HG03025 (cell line): ENCODE results near the gene DOLPP1.

Experiments used
- ATAC-seq: cut with Tn5 transposase; IDR thresholded peaks from one replicate; pipeline ENCODE4 v1.9.1; 2021; ENCODE audit warnings: mild to moderate bottlenecking, moderate library complexity; ENCODE audit not compliant: unreplicated experiment, low FRiP score

The DOLPP1 gene

GRCh38 chr9:129093602-129094386, 12.9 kb downstream of the DOLPP1 start:
- no peak for ATAC-seq

DNA sequence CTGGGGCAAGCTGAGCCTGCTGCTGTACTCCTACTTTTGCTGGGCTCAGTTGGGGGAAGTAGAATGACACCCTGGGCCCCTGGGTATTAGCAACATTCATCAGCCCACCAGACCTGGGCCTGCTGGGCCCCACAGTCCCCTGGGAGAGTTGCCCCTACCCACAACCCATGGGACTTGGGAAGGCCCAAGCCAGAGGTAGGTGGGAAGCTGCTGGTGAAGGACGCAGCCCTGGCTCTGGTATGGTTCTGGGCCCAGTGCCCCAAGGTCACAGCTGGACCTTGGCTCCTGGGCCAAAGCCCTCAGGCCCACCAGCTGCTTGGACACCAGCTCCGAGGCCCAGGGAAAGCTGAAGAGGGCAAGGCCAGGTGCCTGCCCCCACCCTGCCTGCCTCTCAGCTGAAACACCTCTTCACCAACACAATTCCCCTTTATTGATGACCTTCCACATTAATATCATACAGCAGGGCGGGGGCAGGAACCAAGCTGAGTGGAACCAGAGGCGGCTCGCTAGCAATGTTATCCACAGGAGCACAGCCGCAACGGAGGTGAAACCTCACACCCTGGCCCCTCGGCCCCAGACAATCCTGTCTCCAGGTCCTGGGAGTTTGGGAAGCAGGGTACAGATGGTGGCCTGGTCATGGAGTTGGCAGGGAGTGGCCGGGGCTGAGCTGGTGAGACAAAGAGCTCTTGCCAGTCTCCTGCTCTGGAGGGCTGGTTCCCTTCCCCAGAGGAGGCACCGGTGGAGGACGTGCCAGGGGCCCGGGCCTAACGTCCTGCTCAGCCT, 13.7 kb downstream of the DOLPP1 start:
- no peak for ATAC-seq

DNA sequence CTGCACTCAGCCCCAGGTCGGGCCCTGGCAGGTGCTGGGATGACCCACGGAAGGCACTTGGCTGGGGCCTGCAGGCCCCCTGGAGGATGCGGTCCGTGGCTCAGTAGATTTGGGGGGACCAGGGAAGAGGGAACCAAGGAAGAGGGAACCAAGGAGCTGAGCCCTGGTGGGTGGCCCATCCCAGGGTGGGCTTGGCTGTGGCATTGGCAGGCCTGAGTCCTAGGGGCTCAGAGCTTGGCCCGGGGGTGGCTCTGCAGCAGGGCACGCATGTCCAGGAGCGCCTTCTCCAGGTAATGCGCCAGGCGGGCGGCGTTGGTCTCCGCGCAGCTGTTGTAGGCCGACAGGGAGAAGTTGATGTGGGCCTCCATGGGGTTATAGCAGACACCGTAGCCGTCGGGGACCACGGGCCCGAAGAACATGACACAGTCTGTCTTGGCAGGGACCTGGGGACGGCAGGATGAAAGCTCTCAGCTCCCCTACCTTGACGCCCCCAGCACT, 14.3 kb downstream of the DOLPP1 start:
- no peak for ATAC-seq

DNA sequence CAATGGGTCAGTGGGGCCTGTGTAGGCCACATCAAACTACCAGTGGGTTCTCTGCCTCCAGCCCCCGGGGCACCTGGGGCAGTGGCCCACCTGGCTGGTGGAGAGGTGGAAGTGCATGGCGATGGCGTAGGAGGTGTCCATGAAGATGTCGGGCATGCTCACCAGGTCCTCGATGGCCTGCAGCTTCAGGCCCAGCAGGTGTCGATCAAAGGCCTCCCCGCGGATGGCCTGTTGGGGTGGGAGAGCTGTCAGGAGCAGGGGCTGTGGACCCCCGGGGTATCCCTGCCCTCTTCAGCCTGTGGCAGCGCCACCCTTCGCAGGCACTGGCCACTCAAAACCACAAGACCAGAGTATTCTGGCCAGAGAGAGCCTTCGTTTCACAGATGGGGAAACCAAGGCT, 15.0 kb downstream of the DOLPP1 start:
- no peak for ATAC-seq

GRCh38 chr9:129097671-129098306, 16.9 kb downstream of the DOLPP1 start:
- ATAC-seq, result no peak

GRCh38 chr9:129098328-129098727, 17.4 kb downstream of the DOLPP1 start:
- no peak for ATAC-seq

DNA sequence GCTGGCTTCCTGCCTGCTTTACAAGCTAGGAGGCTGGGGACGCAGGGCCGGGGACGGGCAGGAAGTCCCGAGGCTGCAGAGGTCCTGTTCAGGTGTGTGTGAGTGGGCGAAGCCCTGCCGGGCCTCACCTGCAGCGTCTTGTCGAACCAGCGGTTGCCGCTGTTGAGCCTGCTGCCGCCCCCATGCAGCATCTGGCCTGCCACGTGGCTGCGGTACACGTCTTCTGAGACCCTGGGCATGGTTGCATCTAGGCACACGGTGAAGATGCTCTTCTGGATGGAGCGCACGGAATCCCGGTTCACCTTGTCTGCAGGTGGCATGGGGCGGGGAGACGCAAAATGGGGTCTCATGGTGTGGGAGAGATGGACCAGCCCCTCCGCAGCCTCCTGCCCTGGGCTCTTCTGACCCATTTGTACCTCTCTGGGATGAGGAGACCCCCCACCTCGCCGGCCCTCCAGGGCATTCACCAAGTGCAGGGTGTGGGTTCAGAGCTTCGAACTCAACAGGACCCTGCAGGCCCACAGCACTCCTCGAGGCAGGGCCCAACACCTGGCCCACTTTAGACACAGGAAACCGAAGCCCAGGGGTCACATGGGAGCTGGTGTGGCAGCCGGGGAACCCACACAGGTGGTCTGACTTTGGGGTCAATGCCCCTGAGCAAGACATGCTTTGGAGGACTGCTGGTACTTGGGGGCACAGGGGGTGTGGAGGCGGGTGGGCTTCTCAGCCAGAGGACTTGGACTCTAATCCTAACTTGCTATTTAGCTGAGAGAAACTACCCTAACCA, 19.7 kb downstream of the DOLPP1 start:
- no peak for ATAC-seq

- ATAC-seq, result no peak
Measured at GRCh38 chr9:129101279-129101678, 20.4 kb downstream of the DOLPP1 start.

DNA sequence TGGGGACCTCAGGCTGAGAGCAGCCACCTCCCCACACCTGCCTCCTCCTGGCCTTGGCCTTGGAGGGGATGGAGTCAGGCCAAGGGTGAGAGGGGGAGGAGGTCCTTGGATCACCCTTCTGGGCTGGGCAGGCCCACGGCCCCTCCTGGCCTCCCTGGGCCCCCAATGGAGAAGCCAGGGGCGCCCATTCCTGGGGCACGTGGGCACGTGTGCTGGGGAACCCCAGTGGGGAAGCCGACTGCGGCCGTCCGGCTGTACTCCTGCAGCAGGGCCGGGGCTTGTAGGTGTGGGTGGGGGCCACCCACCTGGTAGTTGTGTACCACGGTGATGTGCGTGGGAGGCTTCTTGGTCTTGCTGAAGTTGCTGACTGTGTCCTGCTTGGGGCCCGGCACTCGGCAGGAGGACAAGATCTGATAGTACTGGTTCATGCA, 21.2 kb downstream of the DOLPP1 start:
- no peak for ATAC-seq

GRCh38 chr9:129102791-129103594, 22.1 kb downstream of the DOLPP1 start:
- ATAC-seq, result no peak

DNA sequence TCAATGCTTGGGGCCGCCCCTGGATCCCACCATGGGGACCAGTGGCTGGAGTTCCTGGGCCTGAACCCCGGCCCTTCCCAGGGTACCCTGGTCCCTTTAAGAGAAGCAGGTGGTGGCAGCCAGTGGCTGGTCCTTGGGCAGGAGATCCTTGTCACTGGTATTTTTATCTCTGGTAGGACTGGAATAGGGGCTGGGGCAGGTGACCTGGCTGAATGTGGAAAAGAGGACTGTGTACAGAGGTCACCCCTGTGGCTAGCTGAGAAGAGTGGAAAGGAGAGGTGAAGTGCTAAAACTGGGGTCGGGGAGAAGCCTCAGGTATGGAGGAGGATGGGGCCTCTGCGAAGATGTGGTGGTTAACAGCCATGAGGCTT, 22.7 kb downstream of the DOLPP1 start:
- no peak for ATAC-seq

- ATAC-seq, result no peak
Measured at GRCh38 chr9:129104051-129104450, 23.1 kb downstream of the DOLPP1 start.

DNA sequence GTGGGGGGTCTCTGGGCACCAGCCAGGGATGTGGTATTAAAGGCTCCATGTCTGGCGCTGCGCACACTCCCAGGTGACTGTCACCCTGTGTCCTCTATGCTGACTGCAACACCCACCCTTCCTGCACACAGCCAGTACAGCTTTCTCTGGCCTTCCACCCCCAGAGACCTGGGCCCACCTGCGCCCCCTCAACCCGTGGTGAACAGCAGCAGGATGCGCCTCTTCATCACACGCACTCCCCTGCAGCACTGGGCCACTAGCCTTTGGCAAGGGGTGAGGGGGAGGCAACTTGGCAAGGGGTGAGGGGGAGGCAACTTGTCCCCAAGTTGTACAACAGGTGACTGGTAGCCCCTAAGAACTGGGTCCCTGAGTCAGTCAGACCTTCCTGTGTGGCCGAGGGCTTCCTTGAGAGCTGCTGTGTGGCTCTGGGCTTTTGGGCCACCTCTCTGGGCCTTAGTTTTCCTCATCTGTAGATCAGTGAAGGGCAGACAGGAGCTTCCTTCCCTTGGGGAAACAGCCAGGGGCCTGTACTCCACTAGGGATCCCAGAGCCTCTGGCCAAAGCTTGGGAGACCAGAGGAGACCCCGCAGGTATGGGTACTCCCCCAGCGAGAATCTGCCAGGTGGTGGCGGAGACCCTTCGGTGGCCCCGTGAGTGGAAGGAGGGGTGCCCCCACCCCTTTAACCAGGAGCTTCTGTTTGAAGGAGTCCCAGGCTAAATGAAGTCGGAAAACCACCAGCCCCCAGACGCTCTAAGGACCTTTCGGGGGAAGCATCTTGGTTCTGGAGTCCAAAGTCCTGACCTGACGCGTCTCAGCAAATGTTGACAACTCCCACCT, 25.2 kb downstream of the DOLPP1 start:
- ATAC-seq, result no peak

DNA sequence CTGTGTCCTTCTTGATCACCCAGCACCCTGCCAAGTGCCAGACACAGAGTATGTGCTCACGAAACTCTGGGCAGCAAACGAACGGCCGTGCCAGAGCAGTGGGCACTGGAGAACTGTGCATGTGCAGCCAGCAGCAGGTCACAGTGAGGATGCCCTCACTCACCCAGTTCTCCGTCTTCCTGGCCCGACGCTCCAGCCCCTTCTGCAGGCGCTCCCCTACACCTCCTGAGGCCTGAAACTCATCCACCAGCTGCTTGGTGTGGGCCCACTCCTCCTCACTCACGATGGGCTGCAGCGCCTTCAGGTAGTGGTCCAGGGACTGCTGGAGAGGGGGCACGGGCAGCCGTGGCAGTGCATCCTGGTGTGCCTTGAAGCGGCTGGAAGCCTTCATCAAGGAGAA, 26.7 kb downstream of the DOLPP1 start:
- ATAC-seq, result no peak

DNA sequence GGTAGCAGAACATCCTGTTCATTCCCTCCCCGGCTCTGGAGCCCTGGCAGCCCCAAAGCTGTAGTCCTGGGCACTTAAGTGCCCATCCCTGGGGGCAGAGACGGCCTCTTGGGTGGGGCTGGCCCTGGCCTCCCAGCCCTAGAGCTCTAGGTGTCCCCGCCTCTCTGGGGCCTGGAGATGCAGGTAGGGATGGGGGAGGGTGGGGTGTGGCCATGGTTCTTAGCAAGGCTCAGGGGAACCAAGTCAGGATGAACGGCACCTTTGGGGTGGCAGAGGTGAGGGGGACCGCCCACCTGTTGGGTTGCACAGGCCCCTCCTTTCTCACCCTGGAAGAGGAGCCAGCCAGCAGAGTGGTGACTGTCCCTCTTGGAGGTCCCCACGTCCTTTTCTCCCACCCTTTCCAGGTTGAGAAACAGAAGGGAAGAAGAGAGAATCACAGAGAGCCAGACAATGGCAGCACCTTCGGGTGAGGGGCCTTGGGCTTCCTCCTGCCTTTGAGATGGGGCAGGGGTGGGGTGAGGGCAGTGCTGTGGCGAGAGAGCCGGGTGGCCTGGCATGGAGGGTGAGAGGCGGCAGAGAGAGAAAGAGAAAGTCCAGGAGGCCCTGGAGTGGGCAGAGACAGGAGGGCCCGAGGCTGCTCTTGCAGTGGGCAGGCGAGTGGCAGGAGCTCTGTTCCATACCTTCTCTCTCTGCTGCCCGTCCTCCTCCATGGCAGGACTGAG, 27.3 kb downstream of the DOLPP1 start:
- ATAC-seq, result no peak

DNA sequence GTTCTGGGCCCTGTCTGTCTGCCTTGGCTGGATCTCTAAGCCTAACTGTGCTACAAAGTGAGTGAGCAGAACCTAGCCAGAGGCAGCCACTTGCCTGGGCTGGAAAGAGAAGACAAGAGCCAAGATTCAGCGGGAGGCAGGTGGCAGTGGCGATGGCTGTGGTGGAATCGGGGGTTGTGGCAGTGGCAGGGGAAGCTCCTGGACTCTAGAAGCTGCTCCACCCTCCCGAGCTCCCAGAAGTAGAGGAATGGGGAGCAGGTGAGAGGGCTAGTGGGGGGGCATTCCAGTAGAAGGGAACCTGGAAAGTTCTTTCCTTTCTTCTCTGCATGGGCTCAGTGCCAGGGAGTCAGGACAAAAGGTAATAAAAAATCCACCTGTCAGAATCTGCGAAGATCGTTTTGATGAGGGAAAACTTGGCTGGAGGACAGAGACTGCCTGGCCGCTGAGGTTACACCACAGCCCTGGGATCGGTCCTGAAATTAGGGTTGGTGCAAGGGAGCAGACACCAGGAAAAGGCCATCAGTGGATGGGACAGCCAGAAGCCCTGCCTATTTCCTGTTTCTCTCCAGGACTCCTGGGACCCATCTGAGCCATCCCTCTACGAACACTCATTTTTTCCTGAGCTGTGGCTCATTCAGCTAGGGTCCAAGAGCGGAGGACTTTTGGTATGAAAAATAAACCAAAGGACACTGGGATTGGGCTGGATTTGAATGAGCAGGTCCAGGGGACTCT, 28.1 kb downstream of the DOLPP1 start:
- ATAC-seq, result no peak

DNA sequence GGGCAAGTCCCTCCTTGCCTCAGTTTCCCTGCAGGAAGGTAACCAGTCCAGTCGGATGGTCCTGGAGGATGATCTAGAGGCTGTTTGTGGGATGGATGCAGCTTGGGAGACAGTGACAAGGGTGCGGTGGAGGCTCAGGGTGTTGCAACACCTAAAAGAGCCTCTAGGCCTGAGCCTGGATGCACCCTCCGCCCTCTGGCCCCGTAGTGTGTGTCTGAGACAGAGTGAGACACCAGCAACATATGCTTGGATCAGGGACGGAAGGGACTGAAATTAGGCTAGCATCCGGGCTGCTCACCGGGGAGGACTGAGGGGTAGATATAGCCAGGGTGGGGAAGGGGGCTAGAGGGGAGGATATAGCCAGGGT, 28.6 kb downstream of the DOLPP1 start:
- no peak for ATAC-seq
